Activated naive CD4-positive, alpha-beta T cell treated with anti-CD3 and anti-CD28 coated beads, Interleukin-2, amount 10 ng/mL, durations not matched to agents 7 days and 5 days (primary cell): ENCODE data around the gene PLA2G4E.

ENCODE experiments used
- CTCF ChIA-PET: fragments of 350-600 bp; sonication (Branson Sonifier 250); formaldehyde crosslinking; loops from one replicate; lab custom pipeline; 2021; ENCODE audit warnings: antibody characterized with exemption; lab: Charles Lee
- DNase-seq: peaks from one replicate; pipeline ENCODE4 v3.0.0-alpha.2; 2020
- H3K27ac Mint-ChIP-seq: one replicate; pipeline ENCODE4 v1.8.0; 2021; ENCODE audit warnings: mild to moderate bottlenecking, moderate library complexity, mixed read lengths
- H3K27me3 Mint-ChIP-seq: one replicate; pipeline ENCODE4 v1.8.0; 2021; ENCODE audit warnings: mild to moderate bottlenecking, mixed read lengths
- H3K36me3 Mint-ChIP-seq: one replicate; pipeline ENCODE4 v1.8.0; 2021; ENCODE audit warnings: mixed read lengths
- H3K4me1 Mint-ChIP-seq: one replicate; pipeline ENCODE4 v1.8.0; 2021; ENCODE audit warnings: mixed read lengths
- H3K4me3 Mint-ChIP-seq: one replicate; pipeline ENCODE4 v1.8.0; 2021; ENCODE audit warnings: mild to moderate bottlenecking, moderate library complexity, mixed read lengths
- H3K9me3 Mint-ChIP-seq: one replicate; pipeline ENCODE4 v1.8.0; 2021; ENCODE audit warnings: mixed read lengths

The PLA2G4E gene

DNA sequence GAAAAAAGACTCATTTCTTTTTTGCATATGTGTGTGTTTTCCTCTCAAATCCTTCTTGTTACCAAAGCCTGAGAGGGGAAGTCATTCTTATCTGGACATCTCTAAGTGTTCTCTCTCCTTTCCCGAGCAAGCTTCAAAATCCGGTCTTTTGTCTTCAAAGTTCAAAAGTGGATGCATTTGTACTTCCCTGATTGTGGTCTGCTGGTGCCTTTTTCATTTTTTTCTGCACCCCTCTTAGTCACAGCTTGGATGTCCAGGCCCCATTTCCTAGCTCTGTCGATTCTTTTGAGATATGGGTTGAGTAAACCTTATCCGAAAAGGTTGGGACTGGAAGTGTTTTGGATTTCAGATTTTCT is 83.3 kb downstream of the PLA2G4E start:
- H3K27me3 Mint-ChIP-seq: no peaks in the 10 kb centered on the region
- DNase-seq: no peak
- H3K4me3 Mint-ChIP-seq: peak overlapping the region; percentile 53
- peaks cover 78% of the 10 kb centered on the region for H3K4me1 Mint-ChIP-seq
- peaks cover 26% of the 10 kb centered on the region for H3K36me3 Mint-ChIP-seq
- H3K27ac Mint-ChIP-seq: peak overlapping the region; percentile 97
- CTCF ChIA-PET: interaction anchor here (1.1 to 6.5 kb wide), 19 partner anchors 11 to 380 kb away, joined by 3 to 39 read pairs (median 5); partner anchors contain the start of genes EHD4, JMJD7 and MAPKBP1
- H3K9me3 Mint-ChIP-seq: no peaks in the 10 kb centered on the region

DNA sequence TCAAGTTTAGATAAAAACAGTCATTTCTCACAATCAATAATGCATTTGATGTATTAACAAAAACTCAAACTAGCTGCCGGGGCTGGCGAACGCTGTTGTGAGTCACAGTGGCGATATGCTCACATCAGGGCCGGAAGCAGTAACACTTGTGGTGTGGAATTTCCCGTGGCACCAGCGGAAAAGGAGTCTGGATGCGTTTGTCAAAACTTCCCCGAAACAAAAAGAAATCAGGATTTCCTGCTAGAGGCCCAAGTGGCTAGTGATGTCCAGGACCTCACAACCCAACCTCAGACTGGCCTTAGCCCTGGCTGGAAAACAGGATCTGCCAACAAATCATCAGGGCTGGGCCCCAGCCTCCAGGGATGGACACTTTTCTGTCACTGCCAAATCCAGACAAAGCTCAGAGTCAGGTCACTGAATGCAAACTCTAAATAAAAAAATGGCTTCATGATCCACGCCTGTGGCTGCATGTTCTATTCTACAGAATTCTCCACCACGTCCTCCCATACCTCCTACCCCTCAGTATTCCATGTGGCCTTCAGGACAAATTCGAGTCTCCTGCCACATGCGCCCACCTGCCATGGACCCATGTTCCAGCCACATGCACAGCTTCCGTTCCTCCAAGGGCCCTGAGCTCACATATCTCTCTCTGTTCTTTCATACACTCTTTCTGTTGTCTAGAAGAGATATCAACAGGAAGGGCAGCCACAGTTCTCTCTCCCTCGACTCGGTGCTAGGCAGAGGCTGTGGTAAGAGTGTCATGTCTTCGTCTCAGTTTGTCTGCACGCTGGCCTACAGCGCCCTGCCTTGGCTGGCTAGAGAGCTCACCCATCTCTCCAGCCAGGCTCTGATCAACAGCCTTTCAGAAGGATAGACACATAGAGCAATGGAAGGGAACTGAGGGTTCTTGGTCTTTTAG is 83.9 kb downstream of the PLA2G4E start:
- peak; percentile 83 for DNase-seq
- Mint-ChIP-seq H3K4me3 (peak overlapping the region; percentile 53), H3K27ac (peak overlapping the region; percentile 97), H3K27me3 (no peaks in the 10 kb centered on the region), H3K4me1 (peaks cover 77% of the 10 kb centered on the region), H3K9me3 (no peaks in the 10 kb centered on the region), H3K36me3 (peaks cover 26% of the 10 kb centered on the region)
- CTCF ChIA-PET: interaction anchor here (0.6 to 6.5 kb wide), 21 partner anchors 11 to 796 kb away, joined by 3 to 39 read pairs (median 4); partner anchors contain the start of genes EHD4, JMJD7 and MAPKBP1

DNA sequence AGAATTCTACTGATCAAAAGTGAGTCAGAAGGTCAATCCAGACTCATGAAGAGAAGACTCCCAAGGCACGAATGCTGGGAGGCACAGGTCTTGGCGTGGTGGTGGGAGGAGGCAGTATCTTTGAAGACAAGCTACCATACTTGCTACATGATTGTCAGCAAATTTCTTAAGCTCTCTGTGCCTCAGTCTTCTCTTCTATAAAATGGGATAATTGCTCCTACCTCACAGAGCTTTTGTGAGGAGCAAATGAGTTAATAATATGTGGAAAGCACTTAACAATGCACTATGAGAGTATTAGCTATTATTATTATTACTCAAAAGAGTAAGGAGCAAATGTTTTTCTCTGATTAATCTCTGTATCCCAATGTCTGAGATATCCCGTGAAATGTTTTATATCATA is 84.7 kb downstream of the PLA2G4E start:
- Mint-ChIP-seq H3K27ac (peak overlapping the region; percentile 97), H3K4me1 (peaks cover 76% of the 10 kb centered on the region), H3K36me3 (peaks cover 26% of the 10 kb centered on the region), H3K9me3 (no peaks in the 10 kb centered on the region), H3K4me3 (peak overlapping the region; percentile 41), H3K27me3 (no peaks in the 10 kb centered on the region)
- no peak for DNase-seq
- CTCF ChIA-PET: interaction anchor here (1.2 to 6.5 kb wide), 10 partner anchors 20 to 163 kb away, joined by 3 to 39 read pairs (median 10); partner anchors contain the start of genes EHD4, JMJD7 and MAPKBP1

DNA sequence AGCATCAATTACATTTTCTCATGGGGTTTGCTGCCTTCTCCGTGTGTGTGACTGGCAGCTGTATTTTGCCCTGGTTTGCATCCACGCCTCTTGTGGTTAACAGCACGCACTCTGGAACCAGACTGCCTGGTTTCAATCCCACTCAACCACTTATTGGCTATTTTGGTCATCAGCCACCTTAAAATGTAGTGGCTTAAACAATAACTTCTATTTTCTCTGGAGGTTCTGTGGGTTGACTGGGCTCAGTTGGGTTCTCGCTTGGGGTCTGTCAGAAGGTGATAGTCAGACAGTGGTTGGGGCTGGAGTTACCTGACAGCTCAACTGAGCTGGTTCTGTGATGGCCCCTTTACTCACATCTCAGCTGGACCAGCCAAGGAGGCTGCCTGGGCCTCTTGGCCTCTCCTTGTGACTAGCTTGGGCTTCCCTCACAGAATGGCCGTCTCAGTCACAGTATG is 85.2 kb downstream of the PLA2G4E start:
- DNase-seq: peak; percentile 33
- H3K27ac Mint-ChIP-seq: peak overlapping the region; percentile 97
- H3K9me3 Mint-ChIP-seq: no peaks in the 10 kb centered on the region
- no peaks in the 10 kb centered on the region for H3K27me3 Mint-ChIP-seq
- peak overlapping the region; percentile 56 for H3K4me3 Mint-ChIP-seq
- H3K4me1 Mint-ChIP-seq: peaks cover 71% of the 10 kb centered on the region
- CTCF ChIA-PET: interaction anchor here (1.5 to 6.5 kb wide), 5 partner anchors 22 to 162 kb away, joined by 3 to 39 read pairs (median 17); partner anchors contain the start of genes EHD4 and MAPKBP1
- H3K36me3 Mint-ChIP-seq: peaks cover 20% of the 10 kb centered on the region

DNA sequence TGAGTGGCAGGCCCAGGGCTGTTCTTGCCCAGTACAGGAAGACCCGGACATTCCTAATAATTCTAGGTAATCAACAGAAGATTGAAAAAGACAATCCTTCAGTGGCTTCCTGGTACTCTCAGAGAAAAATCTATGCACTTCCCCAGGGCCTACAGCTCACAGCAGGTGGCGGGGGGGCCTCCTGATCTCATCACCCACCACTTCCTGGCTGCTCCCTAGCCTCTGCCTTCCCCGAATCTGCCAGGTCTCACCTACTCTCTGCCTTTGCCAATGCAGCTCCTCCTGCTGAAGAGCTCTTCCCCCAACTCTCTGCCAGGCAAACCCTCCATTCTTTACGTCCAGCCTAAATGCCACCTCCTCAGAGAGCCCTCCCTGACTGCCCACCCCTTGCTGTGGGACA is 86.0 kb downstream of the PLA2G4E start:
- Mint-ChIP-seq H3K9me3 (no peaks in the 10 kb centered on the region), H3K4me1 (peaks cover 69% of the 10 kb centered on the region), H3K27me3 (no peaks in the 10 kb centered on the region), H3K27ac (peak overlapping the region; percentile 97), H3K4me3 (peak overlapping the region; percentile 56), H3K36me3 (peaks cover 15% of the 10 kb centered on the region)
- DNase-seq: peak; percentile 86
- CTCF ChIA-PET: interaction anchor here (0.6 to 6.5 kb wide), 5 partner anchors 30 to 161 kb away, joined by 3 to 36 read pairs (median 3); partner anchors contain the start of genes EHD4 and MAPKBP1

DNA sequence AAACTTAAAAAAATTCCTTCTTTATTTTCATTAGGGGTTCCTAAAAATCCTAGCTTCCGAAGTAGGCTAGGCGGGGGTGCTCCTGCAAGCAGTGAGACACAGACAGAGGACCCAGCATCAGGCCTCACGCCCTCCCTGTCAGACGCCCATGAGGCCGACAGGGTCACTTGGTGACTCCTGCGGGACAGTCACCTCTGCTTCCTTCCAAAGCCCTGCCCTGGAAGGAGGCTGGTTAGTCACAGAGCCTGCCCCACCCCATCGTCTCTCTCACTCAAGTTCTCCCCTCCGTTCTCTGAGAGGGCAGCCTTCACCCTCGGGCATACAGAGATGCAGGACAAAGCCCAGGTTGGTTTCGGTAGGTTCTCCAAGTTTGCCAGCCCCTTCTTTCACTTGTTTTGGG is 87.1 kb downstream of the PLA2G4E start:
- Mint-ChIP-seq H3K27ac (peak overlapping the region; percentile 97), H3K36me3 (peaks cover 15% of the 10 kb centered on the region), H3K27me3 (no peaks in the 10 kb centered on the region), H3K9me3 (no peaks in the 10 kb centered on the region), H3K4me1 (peaks cover 75% of the 10 kb centered on the region), H3K4me3 (no peak overlapping the region)
- no peak for DNase-seq
- CTCF ChIA-PET: no interaction called here

DNA sequence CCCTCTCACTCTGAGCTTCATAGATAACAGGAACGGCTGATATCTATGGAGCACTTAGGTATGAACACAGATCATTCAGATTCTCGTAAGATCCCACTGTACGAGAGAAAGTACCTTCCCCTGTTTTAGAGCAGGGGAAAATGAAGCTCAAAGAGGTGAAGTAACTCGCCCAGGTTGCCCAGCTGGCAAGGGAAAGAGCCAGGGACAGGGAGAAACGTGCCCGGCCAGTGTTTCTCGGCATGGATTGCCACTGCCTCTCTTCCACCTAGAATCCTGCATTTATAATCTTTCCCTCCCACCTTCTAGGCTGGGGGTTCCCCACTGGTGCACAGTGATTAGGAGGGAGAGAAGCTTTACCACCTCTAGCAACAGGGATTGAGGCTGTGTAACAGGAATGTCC is 87.5 kb downstream of the PLA2G4E start:
- Mint-ChIP-seq H3K27ac (peak overlapping the region; percentile 29), H3K4me3 (no peak overlapping the region), H3K36me3 (peaks cover 15% of the 10 kb centered on the region), H3K9me3 (no peaks in the 10 kb centered on the region), H3K27me3 (no peaks in the 10 kb centered on the region), H3K4me1 (peaks cover 73% of the 10 kb centered on the region)
- CTCF ChIA-PET: no interaction called here
- DNase-seq: no peak

DNA sequence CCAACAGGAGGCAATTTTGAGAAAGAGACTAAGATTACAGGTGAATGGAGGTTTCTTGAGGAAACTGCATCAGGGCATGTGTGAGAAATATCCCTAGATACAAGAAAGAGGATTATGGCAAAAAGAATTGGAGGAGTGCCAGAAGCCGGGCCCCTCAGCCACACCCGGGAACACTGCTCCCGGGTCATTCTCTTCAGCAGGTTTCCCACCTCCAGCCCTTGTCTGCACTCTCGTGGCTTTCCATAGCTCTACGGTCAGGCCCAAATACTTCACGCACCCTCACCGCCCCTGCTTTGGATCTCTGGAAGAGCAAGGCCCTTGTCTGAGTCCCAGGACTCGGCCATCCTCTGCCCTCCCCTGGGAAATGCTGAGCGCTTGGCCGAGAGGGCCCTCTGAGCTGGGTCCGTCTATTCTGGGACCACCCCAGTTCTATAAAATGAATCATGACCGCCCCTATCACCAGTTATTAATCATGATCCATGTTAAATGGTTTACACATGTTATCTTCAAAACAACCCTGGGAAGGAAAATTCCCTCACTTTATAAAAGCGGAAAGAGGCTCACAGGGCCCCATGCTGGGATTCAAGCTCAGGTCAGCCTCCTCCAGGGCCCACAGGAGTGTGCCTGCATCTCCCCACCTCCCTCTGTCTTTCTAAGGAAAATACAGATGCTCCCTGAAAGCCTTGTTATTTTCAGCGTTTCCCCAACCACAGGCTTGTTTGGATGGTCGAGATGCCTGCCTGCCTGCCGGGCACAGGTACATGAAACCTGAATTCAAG is 88.1 kb downstream of the PLA2G4E start:
- Mint-ChIP-seq H3K27me3 (no peaks in the 10 kb centered on the region), H3K4me1 (peaks cover 69% of the 10 kb centered on the region), H3K27ac (no peak overlapping the region), H3K36me3 (peaks cover 15% of the 10 kb centered on the region), H3K9me3 (no peaks in the 10 kb centered on the region), H3K4me3 (no peak overlapping the region)
- CTCF ChIA-PET: no interaction called here
- DNase-seq: no peak

DNA sequence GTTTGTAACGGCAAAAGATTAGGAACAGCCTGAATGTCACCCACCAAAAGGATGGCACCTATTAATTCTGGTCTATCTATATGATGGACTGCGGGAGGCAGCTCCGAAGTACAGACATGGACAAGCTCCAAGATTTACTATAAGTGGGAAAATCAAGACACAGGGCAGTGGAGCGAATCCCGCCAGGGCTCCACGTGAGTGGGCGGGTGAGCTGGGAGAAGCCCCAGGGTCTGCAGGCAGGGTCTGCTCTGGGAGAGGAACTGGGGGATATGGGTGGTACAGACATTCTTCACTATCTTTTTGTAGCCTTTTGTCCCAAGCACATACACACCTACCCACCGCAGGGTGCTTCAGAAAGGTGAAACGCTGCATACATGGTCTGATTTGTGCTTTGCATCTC is 88.7 kb downstream of the PLA2G4E start:
- DNase-seq: no peak
- CTCF ChIA-PET: no interaction called here
- Mint-ChIP-seq H3K27me3 (no peaks in the 10 kb centered on the region), H3K36me3 (peaks cover 15% of the 10 kb centered on the region), H3K4me1 (peaks cover 65% of the 10 kb centered on the region), H3K4me3 (no peak overlapping the region), H3K9me3 (no peaks in the 10 kb centered on the region), H3K27ac (no peak overlapping the region)
